Measurements from ENCODE around the gene DDX3X.

DNA sequence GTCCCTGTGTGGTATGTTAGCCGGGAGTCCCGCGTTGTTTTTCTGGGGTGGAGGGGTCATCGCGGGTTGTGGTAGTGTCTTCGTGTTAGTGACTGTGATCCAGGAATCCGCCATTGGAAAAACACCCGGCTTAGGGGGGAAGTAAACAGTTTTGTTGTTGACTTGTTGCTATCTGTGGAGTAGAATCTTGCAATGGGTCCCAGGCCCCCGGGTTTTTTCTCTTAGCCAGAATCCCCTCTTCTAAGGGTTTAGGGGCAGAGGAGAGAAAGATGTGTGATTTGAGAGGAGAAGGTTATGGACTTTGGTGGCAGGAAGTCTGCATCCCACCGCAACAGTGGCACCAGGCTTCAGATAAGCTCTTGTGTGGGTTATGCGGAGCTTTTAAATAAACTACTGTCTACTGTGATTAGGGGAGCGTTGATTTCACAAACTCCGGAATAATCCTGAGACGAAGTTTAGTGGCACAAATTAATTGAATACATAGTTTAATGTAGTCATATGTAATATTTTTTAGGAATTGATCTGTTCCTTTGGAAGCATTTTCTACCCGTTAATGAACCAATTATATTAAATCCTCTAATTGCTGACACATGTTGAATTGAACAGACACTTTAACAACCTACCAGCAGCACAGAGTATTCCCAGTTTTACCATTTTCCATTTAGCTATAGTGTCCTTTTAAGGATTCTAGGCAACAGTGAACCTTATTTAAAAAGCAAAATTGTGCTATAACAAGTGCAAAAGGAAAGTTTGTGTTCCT, 1.4 kb downstream of the DDX3X start:
- TF ChIP-seq POLR2A (IDR thresholded peaks at IDR 0.05), result no peak
- TF ChIP-seq, protein P1, sequence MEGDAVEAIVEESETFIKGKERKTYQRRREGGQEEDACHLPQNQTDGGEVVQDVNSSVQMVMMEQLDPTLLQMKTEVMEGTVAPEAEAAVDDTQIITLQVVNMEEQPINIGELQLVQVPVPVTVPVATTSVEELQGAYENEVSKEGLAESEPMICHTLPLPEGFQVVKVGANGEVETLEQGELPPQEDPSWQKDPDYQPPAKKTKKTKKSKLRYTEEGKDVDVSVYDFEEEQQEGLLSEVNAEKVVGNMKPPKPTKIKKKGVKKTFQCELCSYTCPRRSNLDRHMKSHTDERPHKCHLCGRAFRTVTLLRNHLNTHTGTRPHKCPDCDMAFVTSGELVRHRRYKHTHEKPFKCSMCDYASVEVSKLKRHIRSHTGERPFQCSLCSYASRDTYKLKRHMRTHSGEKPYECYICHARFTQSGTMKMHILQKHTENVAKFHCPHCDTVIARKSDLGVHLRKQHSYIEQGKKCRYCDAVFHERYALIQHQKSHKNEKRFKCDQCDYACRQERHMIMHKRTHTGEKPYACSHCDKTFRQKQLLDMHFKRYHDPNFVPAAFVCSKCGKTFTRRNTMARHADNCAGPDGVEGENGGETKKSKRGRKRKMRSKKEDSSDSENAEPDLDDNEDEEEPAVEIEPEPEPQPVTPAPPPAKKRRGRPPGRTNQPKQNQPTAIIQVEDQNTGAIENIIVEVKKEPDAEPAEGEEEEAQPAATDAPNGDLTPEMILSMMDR (IDR thresholded peaks at IDR 0.05), result no peak

Measured in lower leg skin (tissue), 3 donors.